NOMO-1 (cell line): ENCODE data around the gene RCC1.
"Not testable (repeated sequence)": the region's sequence is repeated elsewhere in the genome, so short reads cannot be mapped to it uniquely, and the experiment has no call there.

ENCODE experiments used
- DNase-seq, 2 experiments: peaks; one replicate each; lab custom pipeline; 2025; ENCODE audit not compliant: unreplicated experiment in 2 of 2; lab: John Stamatoyannopoulos, UW

RCC1 gene

GRCh38 chr1:28510273-28510969, 4.6 kb downstream of the RCC1 start:
- no peak for DNase-seq

GRCh38 chr1:28510970-28511440, 5.2 kb downstream of the RCC1 start:
- DNase-seq = peak in 1 of 2 experiments; percentile 25

GRCh38 chr1:28512058-28512611, 6.3 kb downstream of the RCC1 start:
- no peak for DNase-seq

GRCh38 chr1:28514445-28514933, 8.6 kb downstream of the RCC1 start:
- DNase-seq = not testable (repeated sequence)

GRCh38 chr1:28516518-28516956, 10.7 kb downstream of the RCC1 start:
- DNase-seq = no peak

- DNase-seq = peak in 1 of 2 experiments; percentile 49
These were observed 11.8 kb downstream of the RCC1 start for GRCh38 chr1:28517649-28517999.

- peak; percentile 81 to 83 for DNase-seq
These were observed 12.3 kb downstream of the RCC1 start for GRCh38 chr1:28518000-28518744.

- peak; percentile 30 for DNase-seq
These were observed 13.0 kb downstream of the RCC1 start for GRCh38 chr1:28518745-28519341.

GRCh38 chr1:28519946-28520725, 14.3 kb downstream of the RCC1 start:
- no peak for DNase-seq

GRCh38 chr1:28520796-28521195, 15.0 kb downstream of the RCC1 start:
- DNase-seq = not testable (repeated sequence)

- no peak for DNase-seq
These were observed 15.8 kb downstream of the RCC1 start for GRCh38 chr1:28521502-28522164.

GRCh38 chr1:28522537-28522936, 16.7 kb downstream of the RCC1 start:
- DNase-seq = not testable (repeated sequence)

GRCh38 chr1:28525002-28525642, 19.3 kb downstream of the RCC1 start:
- not testable (repeated sequence) for DNase-seq

GRCh38 chr1:28526886-28527285, 21.0 kb downstream of the RCC1 start:
- no peak for DNase-seq

- DNase-seq = no peak
These were observed 24.6 kb downstream of the RCC1 start for GRCh38 chr1:28530456-28530855.

GRCh38 chr1:28534671-28535070, 28.8 kb downstream of the RCC1 start:
- no peak for DNase-seq

GRCh38 chr1:28535180-28535579, 29.3 kb downstream of the RCC1 start:
- no peak for DNase-seq

GRCh38 chr1:28537457-28538199, 31.8 kb downstream of the RCC1 start:
- no peak for DNase-seq

GRCh38 chr1:28538286-28538685, 32.4 kb downstream of the RCC1 start:
- DNase-seq = no peak
